PC-9 (cell line): ENCODE data around the gene TKT. TPM values are rescaled to one million over a fixed set of nuclear protein-coding genes. Genes with fewer than 3 reads are reported as not detected.

Source experiments
- BruUV-seq: library from RNA; stranded (reverse); fragments of 400-500 nt; replicated peaks from 2 replicates; lab custom pipeline; 2021; lab: Mats Ljungman, UMichigan
- CTCF ChIA-PET: fragments of 300-600 bp; sonication (Branson Sonifier 250); formaldehyde crosslinking; loops from one replicate; lab custom pipeline; 2022; ENCODE audit warnings: antibody characterized with exemption; lab: Charles Lee
- POLR2A ChIA-PET: fragments of 300-600 bp; sonication (Branson Sonifier 250); formaldehyde crosslinking; loops from one replicate; lab custom pipeline; 2022; ENCODE audit warnings: antibody characterized with exemption; ENCODE audit not compliant: unreplicated experiment; lab: Charles Lee
- DNase-seq, 2 experiments: peaks; one replicate each; pipeline versions ENCODE4 v3.0.0 to v3.0.0-alpha.2; 2015 to 2022; ENCODE audit warnings: mixed read lengths in 1 of 2
- H2AFZ ChIP-seq: fragments of 200-600 bp; sonication (generic); 2 replicates; pipeline ENCODE4 v1.8.1; 2017; ENCODE audit warnings: antibody characterized with exemption
- H3F3A ChIP-seq: fragments of 200-600 bp; sonication (generic); 2 replicates; pipeline ENCODE4 v1.8.1; 2017; ENCODE audit warnings: antibody characterized with exemption, mild to moderate bottlenecking, low read depth; ENCODE audit not compliant: insufficient read depth
- H3K27ac ChIP-seq: fragments of 200-600 bp; sonication (generic); 2 replicates; pipeline ENCODE4 v1.6.1; 2016; ENCODE audit warnings: mixed run types
- H3K27me3 ChIP-seq: fragments of 200-600 bp; sonication (generic); 2 replicates; pipeline ENCODE4 v1.6.1; 2016; ENCODE audit warnings: low read depth, mixed run types; ENCODE audit not compliant: insufficient read depth
- H3K36me3 ChIP-seq: fragments of 200-600 bp; sonication (generic); 2 replicates; pipeline ENCODE4 v1.6.1; 2016; ENCODE audit warnings: low read depth, mixed run types
- H3K4me1 ChIP-seq: fragments of 200-600 bp; sonication (generic); replicated peaks from 2 replicates; pipeline ENCODE4 v1.6.1; 2016; ENCODE audit warnings: mixed run types; ENCODE audit not compliant: insufficient read depth
- H3K4me2 ChIP-seq: fragments of 200-600 bp; sonication (generic); 2 replicates; pipeline ENCODE4 v1.6.1; 2017; ENCODE audit warnings: mixed run types
- H3K4me3 ChIP-seq: fragments of 200-600 bp; sonication (generic); 2 replicates; pipeline ENCODE4 v1.6.1; 2016; ENCODE audit warnings: mixed run types
- H3K79me2 ChIP-seq: fragments of 200-600 bp; sonication (generic); 2 replicates; pipeline ENCODE4 v1.6.1; 2017; ENCODE audit warnings: low read depth, mixed run types
- H3K9me2 ChIP-seq: fragments of 200-600 bp; sonication (generic); 2 replicates; pipeline ENCODE4 v1.8.1; 2017; ENCODE audit warnings: mild to moderate bottlenecking; ENCODE audit not compliant: insufficient read depth
- H3K9me3 ChIP-seq: fragments of 200-600 bp; sonication (generic); 2 replicates; pipeline ENCODE4 v1.8.1; 2016; ENCODE audit warnings: low read depth; ENCODE audit not compliant: insufficient read depth
- H4K20me1 ChIP-seq: fragments of 200-600 bp; sonication (generic); 2 replicates; pipeline ENCODE4 v1.8.1; 2017; ENCODE audit not compliant: insufficient read depth
- EZH2 ChIP-seq: fragments of 200-600 bp; sonication (generic); IDR thresholded peaks from 2 replicates; pipeline ENCODE4 v1.8.0; 2017; ENCODE audit warnings: antibody characterized with exemption, low read depth
- intact Hi-C: fragments of 100-400 bp; cut with micrococcal nuclease; formaldehyde crosslinking; loops from one replicate; pipeline ENCODE4 v1.10.0; 2022; ENCODE audit not compliant: unreplicated experiment
- total RNA-seq: library from RNA; stranded (reverse); gene quantifications from 2 replicates; pipeline ENCODE4 v1.2.3, GENCODE V29; 2021
- TF ChIP-seq, protein P1 (sequence below): fragments of 200-600 bp; sonication (generic); conservative IDR thresholded peaks from 2 replicates; pipeline ENCODE4 v1.6.1; 2017; ENCODE audit warnings: mixed run types, antibody characterized with exemption, mild to moderate bottlenecking, moderate library complexity

Gene TKT
- total RNA-seq, 1 experiment from 2014 or later: 2,016 TPM

- Histone ChIP-seq H3K79me2 (no peaks in the 10 kb centered on the region), H3K9me2 (no peaks in the 10 kb centered on the region), H4K20me1 (no peaks in the 10 kb centered on the region), H3K36me3 (no peaks in the 10 kb centered on the region), H3F3A (no peaks in the 10 kb centered on the region), H3K4me3 (no peak overlapping the region), H3K9me3 (no peaks in the 10 kb centered on the region), H3K4me1 (peaks cover 8% of the 10 kb centered on the region), H3K27me3 (no peaks in the 10 kb centered on the region), H2AFZ (no peak overlapping the region), H3K4me2 (no peak overlapping the region), H3K27ac (no peak overlapping the region)
- TF ChIP-seq, protein P1, sequence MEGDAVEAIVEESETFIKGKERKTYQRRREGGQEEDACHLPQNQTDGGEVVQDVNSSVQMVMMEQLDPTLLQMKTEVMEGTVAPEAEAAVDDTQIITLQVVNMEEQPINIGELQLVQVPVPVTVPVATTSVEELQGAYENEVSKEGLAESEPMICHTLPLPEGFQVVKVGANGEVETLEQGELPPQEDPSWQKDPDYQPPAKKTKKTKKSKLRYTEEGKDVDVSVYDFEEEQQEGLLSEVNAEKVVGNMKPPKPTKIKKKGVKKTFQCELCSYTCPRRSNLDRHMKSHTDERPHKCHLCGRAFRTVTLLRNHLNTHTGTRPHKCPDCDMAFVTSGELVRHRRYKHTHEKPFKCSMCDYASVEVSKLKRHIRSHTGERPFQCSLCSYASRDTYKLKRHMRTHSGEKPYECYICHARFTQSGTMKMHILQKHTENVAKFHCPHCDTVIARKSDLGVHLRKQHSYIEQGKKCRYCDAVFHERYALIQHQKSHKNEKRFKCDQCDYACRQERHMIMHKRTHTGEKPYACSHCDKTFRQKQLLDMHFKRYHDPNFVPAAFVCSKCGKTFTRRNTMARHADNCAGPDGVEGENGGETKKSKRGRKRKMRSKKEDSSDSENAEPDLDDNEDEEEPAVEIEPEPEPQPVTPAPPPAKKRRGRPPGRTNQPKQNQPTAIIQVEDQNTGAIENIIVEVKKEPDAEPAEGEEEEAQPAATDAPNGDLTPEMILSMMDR: no peak
- no peak for TF ChIP-seq EZH2
- intact Hi-C loops: loop anchor here (10.0 kb wide), 1 partner anchor 516 kb away; no protein-coding TSS in a partner anchor
- BruUV-seq: no TSS peak
- ChIA-PET CTCF (interaction anchor here (0.6 kb wide), 1 partner anchor 348 kb away, joined by 6 read pairs; no protein-coding TSS in a partner anchor), POLR2A (interaction anchor here (0.6 kb wide), 2 partner anchors 9 to 64 kb away, joined by 5 to 15 read pairs; no protein-coding TSS in a partner anchor)
- DNase-seq: no peak
Observed at GRCh38 chr3:53198256-53198977, 57.4 kb downstream of the TKT start.

- peak; percentile 38 to 42 for DNase-seq
- Histone ChIP-seq H3K36me3 (no peaks in the 10 kb centered on the region), H3K9me2 (no peaks in the 10 kb centered on the region), H3K27ac (no peak overlapping the region), H3K4me2 (no peak overlapping the region), H3K9me3 (no peaks in the 10 kb centered on the region), H3K79me2 (no peaks in the 10 kb centered on the region), H3F3A (no peaks in the 10 kb centered on the region), H4K20me1 (no peaks in the 10 kb centered on the region), H2AFZ (no peak overlapping the region), H3K27me3 (no peaks in the 10 kb centered on the region), H3K4me3 (no peak overlapping the region), H3K4me1 (peaks cover 8% of the 10 kb centered on the region)
- intact Hi-C loops: loop anchor here (1.0 to 10.0 kb wide), 3 partner anchors 62 to 518 kb away; no protein-coding TSS in a partner anchor
- no peak for TF ChIP-seq EZH2
- TF ChIP-seq, protein P1: no peak
- ChIA-PET POLR2A (interaction anchor here (0.5 to 0.7 kb wide), 2 partner anchors 87 to 151 kb away, joined by 3 to 6 read pairs; no protein-coding TSS in a partner anchor), CTCF (interaction anchor here (0.6 to 1.4 kb wide), 3 partner anchors 40 to 83 kb away, joined by 3 to 7 read pairs (median 6); no protein-coding TSS in a partner anchor)
- BruUV-seq: TSS peak; percentile 23
Observed at GRCh38 chr3:53196575-53197407, 59.0 kb downstream of the TKT start.
